G401 (cell line): Measurements from ENCODE around the gene CLDND2. TPM values are rescaled to one million over a fixed set of nuclear protein-coding genes. Genes with fewer than 3 reads are reported as not detected.

Experiments used
- DNase-seq: peaks from one replicate; pipeline ENCODE4 v3.0.0-alpha.2; 2015; ENCODE audit warnings: low spot score
- in situ Hi-C: cut with HindIII; loops from 2 replicates; pipeline ENCODE4 v1.10.0; 2016; ENCODE audit warnings: low sequenced_read_pairs, mixed read lengths
- total RNA-seq: library from RNA; depleted of rRNA; stranded (reverse); fragments of >200 nt; shearing (Covaris generic); gene quantifications from 2 replicates; pipeline ENCODE4 v1.2.3, GENCODE V29; 2014; rRNA removed

CLDND2 gene
- total RNA-seq, 1 experiment from 2014 or later, result not detected

DNA sequence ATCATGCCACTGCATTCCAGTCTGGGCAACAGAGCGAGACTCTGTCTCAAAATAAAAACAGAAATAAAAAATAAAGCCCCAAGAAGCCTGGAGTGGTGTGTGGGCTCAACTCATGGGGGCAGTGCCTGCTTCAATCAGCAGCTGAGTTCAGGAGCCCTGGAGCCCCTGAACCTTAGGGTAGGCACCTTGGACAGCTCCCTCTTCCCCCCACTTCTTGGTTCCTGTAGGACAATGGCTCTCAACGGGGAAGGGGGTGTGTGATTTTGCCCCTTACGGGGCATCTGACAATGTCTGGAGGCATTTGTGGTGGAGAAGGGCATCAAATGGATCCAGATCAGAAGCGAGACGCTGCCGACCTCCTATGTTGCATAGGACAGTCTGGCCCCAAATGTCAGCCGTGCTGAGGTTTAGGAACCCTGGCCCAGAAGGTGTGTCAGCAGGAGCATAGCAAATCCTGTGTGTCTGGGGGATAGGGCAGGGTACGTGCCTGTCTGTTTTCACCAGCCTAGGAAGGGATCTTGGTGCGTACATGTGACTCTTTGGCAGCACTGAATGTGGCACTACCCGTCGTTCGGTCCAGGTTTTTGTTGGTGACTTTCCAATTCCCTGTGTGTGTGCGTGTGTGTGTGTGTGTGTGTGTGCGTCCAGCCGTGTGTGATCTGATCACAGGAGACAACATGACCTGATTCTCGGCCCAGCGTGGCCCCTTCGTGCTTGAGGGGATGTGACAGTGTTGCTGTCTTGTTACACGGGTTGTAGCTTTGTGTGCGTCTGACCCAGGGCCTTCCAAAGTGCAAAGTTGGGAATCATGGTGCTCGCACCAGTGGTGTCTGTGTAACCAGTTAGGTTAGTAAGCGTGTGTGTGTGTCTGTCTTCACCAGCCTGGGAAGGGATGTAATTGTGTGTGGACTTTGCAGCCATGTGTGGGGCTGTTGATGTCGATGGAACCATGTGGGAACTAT, 49.8 kb downstream of the CLDND2 start:
- in situ Hi-C loops, result no loop called here

DNA sequence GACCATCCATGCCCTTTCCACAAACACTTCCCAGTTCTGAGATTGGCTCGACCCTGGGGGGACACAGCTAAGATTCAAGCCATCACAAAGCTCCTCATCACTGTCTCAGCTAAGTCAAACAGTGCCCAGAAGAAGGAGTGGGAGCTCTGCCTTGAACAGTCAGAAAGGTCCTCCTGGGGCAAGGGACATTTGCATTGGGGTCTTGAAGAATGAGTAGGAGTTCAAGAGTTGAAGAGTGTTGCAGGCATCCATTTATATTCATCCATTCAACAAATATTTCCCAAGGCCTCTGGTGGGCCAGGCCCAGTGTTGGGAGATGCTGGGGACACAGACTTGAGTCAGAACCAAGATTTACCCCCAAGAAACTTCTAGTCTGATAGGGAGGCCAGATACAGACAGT, 50.8 kb downstream of the CLDND2 start:
- in situ Hi-C loops, result no loop called here
- DNase-seq, result no peak

More for the DNA sequence above, 49.8 kb downstream of the CLDND2 start:
- peak; percentile 96 for DNase-seq

DNA sequence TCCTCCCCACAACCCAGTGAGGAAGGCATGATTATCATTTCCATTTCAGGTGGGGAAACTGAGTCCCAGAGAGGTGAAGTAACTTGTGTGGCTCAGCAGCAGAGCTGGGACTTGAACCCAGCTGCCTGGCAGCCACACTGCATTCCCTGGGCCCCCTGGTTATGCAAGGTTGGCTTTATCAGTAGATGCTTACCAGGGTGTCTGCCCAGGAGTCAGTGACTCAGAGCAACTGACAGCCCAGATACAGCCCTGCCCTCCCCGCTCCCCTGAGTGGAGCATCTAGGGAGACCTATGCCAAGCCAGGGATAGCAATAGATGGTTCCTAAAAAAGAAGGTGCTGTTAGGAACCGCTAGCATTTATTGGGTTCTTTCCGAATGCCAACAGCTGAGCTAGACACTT, 51.4 kb downstream of the CLDND2 start:
- in situ Hi-C loops, result no loop called here
- no peak for DNase-seq

Other genes starting within 250 kb of the CLDND2 start
- gene SIGLEC9, start 244.1 kb downstream of the CLDND2 start, total RNA-seq, result not detected in 2 replicates
- not detected in 2 replicates for gene SIGLEC7, start 226.7 kb downstream of the CLDND2 start, total RNA-seq
- 1.4 TPM in 1 of 2 replicates, not detected in the other for gene CD33, start 143.9 kb downstream of the CLDND2 start, total RNA-seq
- not detected in 2 replicates for gene SIGLECL1, start 117.9 kb downstream of the CLDND2 start, total RNA-seq
- not detected in 2 replicates for gene IGLON5, start 57.4 kb downstream of the CLDND2 start, total RNA-seq
- gene VSIG10L, start 26.9 kb downstream of the CLDND2 start, total RNA-seq, result 9.3 and 9.5 TPM in 2 replicates
- 122 and 148 TPM in 2 replicates for gene ETFB, start 2.6 kb downstream of the CLDND2 start, total RNA-seq
- not detected in 2 replicates for gene NKG7, start 3.7 kb upstream of the CLDND2 start, total RNA-seq
- not detected in 2 replicates for gene LIM2, start 19.0 kb upstream of the CLDND2 start, total RNA-seq
- not detected in 2 replicates for gene C19orf84, start 21.6 kb upstream of the CLDND2 start, total RNA-seq
- gene SIGLEC10, start 48.6 kb upstream of the CLDND2 start, total RNA-seq, result not detected in 2 replicates
- gene SIGLEC8, start 89.5 kb upstream of the CLDND2 start, total RNA-seq, result not detected in 2 replicates
- gene CEACAM18, start 109.5 kb upstream of the CLDND2 start, total RNA-seq, result not detected in 2 replicates
- not detected in 2 replicates for gene SIGLEC12, start 132.8 kb upstream of the CLDND2 start, total RNA-seq
- not detected in 2 replicates for gene SIGLEC6, start 162.7 kb upstream of the CLDND2 start, total RNA-seq
- 6.3 and 7.2 TPM in 2 replicates for gene ZNF175, start 202.3 kb upstream of the CLDND2 start, total RNA-seq